HG02970 (cell line): ENCODE results near the gene DLGAP1.
"Not testable (repeated sequence)": the region's sequence is repeated elsewhere in the genome, so short reads cannot be mapped to it uniquely, and the experiment has no call there.

Source experiments
- ATAC-seq: cut with Tn5 transposase; IDR thresholded peaks from one replicate; pipeline ENCODE4 v1.9.1; 2021; ENCODE audit warnings: mild to moderate bottlenecking, moderate library complexity, moderate number of reproducible peaks; ENCODE audit not compliant: unreplicated experiment, low FRiP score

The DLGAP1 gene

GRCh38 chr18:3653851-3654441 lies 801.2 kb downstream of the DLGAP1 start:
- no peak for ATAC-seq

- ATAC-seq, result no peak
Measured at GRCh38 chr18:3653263-3653850, 801.8 kb downstream of the DLGAP1 start.

- no peak for ATAC-seq
Measured at GRCh38 chr18:3652380-3653262, 802.5 kb downstream of the DLGAP1 start.

- ATAC-seq, result no peak
Measured at GRCh38 chr18:3651266-3651665, 803.8 kb downstream of the DLGAP1 start.

- ATAC-seq, result not testable (repeated sequence)
Measured at GRCh38 chr18:3650521-3651042, 804.5 kb downstream of the DLGAP1 start.

GRCh38 chr18:3649633-3650426 lies 805.3 kb downstream of the DLGAP1 start:
- ATAC-seq, result no peak

GRCh38 chr18:3649135-3649632 lies 805.9 kb downstream of the DLGAP1 start:
- ATAC-seq, result no peak

- ATAC-seq, result no peak
Measured at GRCh38 chr18:3648641-3649040, 806.5 kb downstream of the DLGAP1 start.

- no peak for ATAC-seq
Measured at GRCh38 chr18:3648200-3648599, 806.9 kb downstream of the DLGAP1 start.

GRCh38 chr18:3647636-3648035 lies 807.5 kb downstream of the DLGAP1 start:
- no peak for ATAC-seq

GRCh38 chr18:3645384-3646156 lies 809.5 kb downstream of the DLGAP1 start:
- no peak for ATAC-seq

GRCh38 chr18:3634250-3634939 lies 820.7 kb downstream of the DLGAP1 start:
- ATAC-seq, result no peak

- ATAC-seq, result no peak
Measured at GRCh38 chr18:3631887-3632286, 823.2 kb downstream of the DLGAP1 start.

- no peak for ATAC-seq
Measured at GRCh38 chr18:3626929-3627458, 828.1 kb downstream of the DLGAP1 start.

- no peak for ATAC-seq
Measured at GRCh38 chr18:3625742-3626091, 829.4 kb downstream of the DLGAP1 start.

GRCh38 chr18:3624935-3625741 lies 830.0 kb downstream of the DLGAP1 start:
- ATAC-seq, result no peak

- no peak for ATAC-seq
Measured at GRCh38 chr18:3624546-3624934, 830.6 kb downstream of the DLGAP1 start.
